Effector memory CD4-positive, alpha-beta T cell (primary cell): ENCODE measurements around the gene ARHGEF17.
A peak's percentile ranks its signal among the peaks of the same experiment; 100 is the strongest.

Source experiments
- DNase-seq, 3 donors: peaks; one replicate each; pipeline ENCODE4 v3.0.0-alpha.2; 2020
- H3K27ac ChIP-seq: 2 replicates; pipeline ENCODE4 v1.7.0; 2013; ENCODE audit warnings: mild to moderate bottlenecking, low read length, moderate library complexity; ENCODE audit not compliant: insufficient read depth, poor library complexity, severe bottlenecking
- H3K27me3 ChIP-seq: replicated peaks from 2 replicates; pipeline ENCODE4 v1.7.0; 2013; ENCODE audit warnings: mild to moderate bottlenecking, low read length; ENCODE audit not compliant: insufficient read depth, control insufficient read depth, poor library complexity, severe bottlenecking
- H3K36me3 ChIP-seq: 2 replicates; pipeline ENCODE4 v1.7.0; 2013; ENCODE audit warnings: mild to moderate bottlenecking, low read length, moderate library complexity; ENCODE audit not compliant: control insufficient read depth, insufficient read depth
- H3K4me1 ChIP-seq: 2 replicates; pipeline ENCODE4 v1.7.0; 2013; ENCODE audit warnings: low read length, mild to moderate bottlenecking; ENCODE audit not compliant: control insufficient read depth, insufficient read depth, poor library complexity, severe bottlenecking
- H3K4me3 ChIP-seq: 2 replicates; pipeline ENCODE4 v1.7.0; 2013; ENCODE audit warnings: low read length, low read depth, mild to moderate bottlenecking; ENCODE audit not compliant: insufficient read depth, poor library complexity, severe bottlenecking
- H3K9me3 ChIP-seq: 2 replicates; pipeline ENCODE4 v1.7.0; 2013; ENCODE audit warnings: mild to moderate bottlenecking, low read length, moderate library complexity; ENCODE audit not compliant: control insufficient read depth

The ARHGEF17 gene

DNA sequence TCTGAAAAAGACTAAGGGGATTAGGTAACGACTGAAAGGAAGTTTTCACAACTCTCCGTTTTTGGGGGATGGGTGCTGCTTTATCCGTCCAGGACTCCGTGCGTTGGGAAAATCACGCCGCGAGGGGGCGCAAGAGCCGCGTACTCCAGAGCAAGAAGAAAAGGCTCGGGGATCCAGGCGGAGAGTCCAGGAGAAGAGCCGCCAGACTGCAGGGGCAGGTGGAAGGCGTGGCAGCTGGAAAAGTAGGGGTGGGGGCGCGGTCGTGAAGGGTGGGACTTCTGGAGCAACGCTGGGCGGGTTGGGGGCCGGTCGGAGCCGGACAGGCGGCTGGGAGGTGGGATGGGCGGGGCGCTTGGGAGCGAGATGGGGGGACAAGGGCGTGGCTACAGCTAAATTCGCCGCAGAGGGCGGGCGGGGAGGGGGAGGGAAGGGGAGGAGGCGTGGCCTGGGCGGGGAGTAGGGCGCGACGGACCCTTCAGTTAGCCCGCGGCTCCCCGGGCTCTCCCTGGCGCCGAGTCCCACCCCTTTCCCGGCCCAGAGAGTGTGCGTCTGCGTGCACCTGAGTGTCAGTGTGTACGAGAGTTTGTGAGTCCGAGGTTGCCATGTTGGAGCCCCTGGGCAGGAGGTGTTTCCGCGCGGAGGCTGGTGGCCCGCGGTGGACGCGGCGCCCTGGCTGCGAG lies 613 bp upstream of the ARHGEF17 start:
- Histone ChIP-seq H3K4me3 (peak overlapping the region; percentile 73), H3K4me1 (peaks cover 15% of the 10 kb centered on the region), H3K36me3 (no peaks in the 10 kb centered on the region), H3K27me3 (peaks cover 19% of the 10 kb centered on the region), H3K27ac (no peak overlapping the region), H3K9me3 (no peaks in the 10 kb centered on the region)
- DNase-seq: peak; percentile 69 to 79 (median 70)

DNA sequence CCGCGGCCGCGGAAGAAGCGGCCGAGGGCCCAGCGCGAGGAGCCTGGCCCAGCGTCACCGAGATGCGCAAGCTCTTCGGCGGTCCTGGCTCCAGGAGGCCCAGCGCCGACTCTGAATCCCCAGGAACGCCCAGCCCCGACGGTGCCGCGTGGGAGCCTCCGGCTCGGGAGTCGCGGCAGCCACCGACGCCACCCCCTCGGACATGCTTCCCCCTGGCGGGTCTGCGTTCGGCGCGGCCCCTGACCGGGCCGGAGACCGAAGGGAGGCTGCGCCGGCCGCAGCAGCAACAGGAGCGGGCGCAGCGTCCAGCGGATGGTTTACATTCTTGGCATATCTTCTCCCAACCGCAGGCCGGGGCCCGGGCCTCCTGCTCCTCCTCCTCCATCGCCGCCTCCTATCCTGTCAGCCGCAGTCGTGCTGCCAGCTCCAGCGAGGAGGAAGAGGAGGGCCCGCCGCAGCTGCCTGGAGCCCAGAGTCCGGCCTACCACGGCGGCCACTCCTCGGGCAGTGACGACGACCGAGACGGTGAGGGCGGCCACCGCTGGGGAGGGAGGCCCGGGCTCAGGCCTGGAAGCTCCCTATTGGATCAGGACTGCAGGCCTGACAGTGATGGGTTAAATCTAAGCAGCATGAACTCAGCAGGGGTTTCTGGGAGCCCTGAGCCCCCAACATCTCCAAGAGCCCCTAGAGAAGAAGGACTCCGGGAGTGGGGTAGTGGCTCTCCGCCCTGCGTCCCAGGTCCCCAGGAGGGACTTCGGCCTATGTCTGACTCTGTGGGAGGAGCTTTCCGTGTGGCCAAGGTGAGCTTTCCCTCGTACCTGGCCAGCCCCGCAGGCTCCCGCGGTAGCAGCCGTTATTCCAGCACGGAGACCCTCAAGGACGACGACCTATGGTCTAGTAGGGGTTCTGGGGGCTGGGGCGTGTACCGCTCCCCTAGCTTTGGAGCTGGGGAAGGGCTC lies 1.2 kb downstream of the ARHGEF17 start:
- H3K9me3 ChIP-seq: no peaks in the 10 kb centered on the region
- peaks cover 19% of the 10 kb centered on the region for H3K27me3 ChIP-seq
- H3K4me3 ChIP-seq: peak overlapping the region; percentile 4
- no peaks in the 10 kb centered on the region for H3K36me3 ChIP-seq
- DNase-seq: no peak
- peaks cover 15% of the 10 kb centered on the region for H3K4me1 ChIP-seq
- H3K27ac ChIP-seq: no peak overlapping the region

DNA sequence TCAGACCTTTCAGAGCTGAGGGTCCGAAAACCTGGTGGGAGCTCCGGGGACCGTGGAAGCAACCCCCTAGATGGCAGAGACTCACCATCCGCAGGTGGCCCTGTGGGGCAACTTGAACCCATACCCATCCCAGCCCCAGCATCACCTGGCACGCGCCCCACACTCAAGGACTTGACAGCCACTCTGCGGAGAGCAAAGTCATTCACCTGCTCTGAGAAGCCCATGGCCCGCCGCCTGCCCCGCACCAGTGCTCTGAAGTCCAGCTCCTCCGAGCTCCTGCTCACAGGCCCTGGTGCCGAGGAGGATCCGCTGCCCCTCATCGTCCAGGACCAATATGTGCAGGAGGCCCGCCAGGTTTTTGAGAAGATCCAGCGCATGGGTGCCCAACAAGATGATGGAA lies 2.0 kb downstream of the ARHGEF17 start:
- Histone ChIP-seq H3K27ac (no peak overlapping the region), H3K36me3 (no peaks in the 10 kb centered on the region), H3K4me1 (peaks cover 15% of the 10 kb centered on the region), H3K9me3 (no peaks in the 10 kb centered on the region), H3K4me3 (no peak overlapping the region), H3K27me3 (peaks cover 19% of the 10 kb centered on the region)
- DNase-seq: no peak

DNA sequence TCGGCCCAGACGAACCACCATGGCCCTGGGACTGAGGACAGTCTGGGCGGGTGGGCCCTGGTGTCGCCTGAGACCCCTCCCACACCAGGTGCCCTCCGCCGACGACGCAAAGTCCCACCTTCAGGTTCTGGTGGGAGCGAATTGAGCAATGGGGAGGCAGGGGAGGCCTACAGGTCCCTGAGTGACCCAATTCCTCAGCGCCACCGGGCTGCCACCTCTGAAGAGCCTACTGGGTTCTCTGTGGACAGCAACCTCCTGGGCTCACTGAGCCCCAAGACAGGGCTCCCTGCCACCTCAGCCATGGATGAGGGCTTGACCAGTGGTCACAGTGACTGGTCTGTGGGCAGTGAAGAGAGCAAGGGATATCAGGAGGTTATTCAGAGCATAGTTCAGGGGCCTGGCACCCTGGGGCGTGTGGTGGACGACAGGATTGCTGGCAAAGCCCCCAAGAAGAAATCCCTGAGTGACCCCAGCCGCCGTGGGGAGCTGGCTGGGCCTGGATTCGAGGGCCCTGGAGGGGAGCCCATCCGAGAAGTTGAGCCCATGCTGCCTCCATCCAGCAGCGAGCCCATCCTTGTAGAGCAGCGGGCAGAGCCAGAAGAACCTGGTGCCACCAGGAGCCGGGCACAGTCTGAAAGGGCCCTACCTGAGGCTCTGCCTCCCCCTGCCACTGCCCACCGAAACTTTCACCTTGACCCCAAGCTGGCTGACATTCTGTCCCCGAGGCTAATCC lies 2.8 kb downstream of the ARHGEF17 start:
- Histone ChIP-seq H3K27ac (no peak overlapping the region), H3K4me3 (no peak overlapping the region), H3K9me3 (no peaks in the 10 kb centered on the region), H3K4me1 (peaks cover 15% of the 10 kb centered on the region), H3K36me3 (no peaks in the 10 kb centered on the region), H3K27me3 (peaks cover 19% of the 10 kb centered on the region)
- DNase-seq: no peak

DNA sequence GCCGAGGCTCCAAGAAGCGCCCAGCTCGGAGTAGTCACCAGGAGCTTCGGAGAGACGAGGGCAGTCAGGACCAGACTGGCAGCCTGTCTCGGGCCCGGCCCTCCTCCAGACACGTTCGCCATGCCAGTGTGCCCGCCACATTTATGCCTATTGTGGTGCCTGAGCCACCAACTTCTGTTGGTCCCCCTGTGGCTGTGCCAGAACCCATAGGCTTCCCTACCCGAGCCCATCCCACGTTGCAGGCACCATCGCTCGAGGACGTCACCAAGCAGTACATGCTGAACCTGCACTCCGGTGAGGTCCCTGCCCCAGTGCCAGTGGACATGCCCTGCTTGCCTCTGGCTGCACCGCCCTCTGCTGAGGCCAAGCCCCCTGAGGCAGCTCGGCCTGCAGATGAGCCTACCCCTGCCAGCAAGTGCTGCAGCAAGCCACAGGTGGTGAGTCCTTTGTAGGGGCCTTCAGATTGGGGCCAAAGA lies 3.4 kb downstream of the ARHGEF17 start:
- H3K9me3 ChIP-seq: no peaks in the 10 kb centered on the region
- no peak for DNase-seq
- H3K27ac ChIP-seq: no peak overlapping the region
- no peak overlapping the region for H3K4me3 ChIP-seq
- H3K36me3 ChIP-seq: no peaks in the 10 kb centered on the region
- peaks cover 15% of the 10 kb centered on the region for H3K4me1 ChIP-seq
- H3K27me3 ChIP-seq: peaks cover 19% of the 10 kb centered on the region

DNA sequence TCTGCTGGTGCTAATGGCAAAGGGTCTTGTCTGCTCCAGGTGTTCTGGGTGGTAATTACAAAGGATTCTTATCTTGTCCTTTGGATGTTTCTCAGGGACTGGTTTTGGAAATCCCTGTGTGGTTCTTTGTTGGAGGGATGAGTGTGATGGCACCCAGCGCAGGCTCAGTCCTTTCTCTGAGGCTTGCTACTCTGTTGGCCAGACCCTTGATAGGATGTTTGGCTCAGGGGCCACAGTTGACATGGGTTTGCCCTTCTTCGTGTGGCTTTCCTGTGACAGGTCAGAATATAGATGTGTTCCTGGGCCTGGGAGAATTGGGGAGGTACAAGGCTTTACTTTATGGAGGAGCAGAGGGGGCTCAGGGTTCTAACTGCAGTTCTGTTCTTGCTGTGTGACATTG lies 4.0 kb downstream of the ARHGEF17 start:
- H3K4me3 ChIP-seq: no peak overlapping the region
- H3K9me3 ChIP-seq: no peaks in the 10 kb centered on the region
- H3K27me3 ChIP-seq: peaks cover 19% of the 10 kb centered on the region
- peaks cover 15% of the 10 kb centered on the region for H3K4me1 ChIP-seq
- H3K36me3 ChIP-seq: no peaks in the 10 kb centered on the region
- no peak overlapping the region for H3K27ac ChIP-seq
- no peak for DNase-seq

DNA sequence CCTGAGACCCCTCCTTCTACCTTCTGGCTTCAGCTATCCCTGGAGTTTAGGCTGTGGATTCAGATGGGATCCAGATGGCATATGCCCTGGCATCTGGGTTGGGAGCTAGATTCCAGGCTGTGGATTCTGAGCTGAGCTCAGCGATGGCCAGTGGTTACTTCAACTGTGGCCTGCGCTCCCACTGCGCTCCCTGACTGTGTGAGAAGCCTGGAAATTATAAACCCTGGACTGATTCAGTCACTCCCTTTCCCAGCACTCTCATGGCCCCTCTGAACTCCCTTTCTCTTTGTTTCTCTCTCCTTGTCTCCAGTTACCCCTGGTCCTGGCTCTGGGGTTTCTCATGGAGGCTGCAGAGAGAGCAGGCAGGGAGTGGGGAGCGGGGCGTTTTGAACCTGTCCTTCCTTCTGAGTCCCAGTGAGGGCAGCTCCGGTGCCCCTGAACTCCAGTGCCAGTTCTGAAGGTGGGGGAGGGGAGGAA lies 4.8 kb downstream of the ARHGEF17 start:
- Histone ChIP-seq H3K4me3 (no peak overlapping the region), H3K36me3 (no peaks in the 10 kb centered on the region), H3K4me1 (peaks cover 12% of the 10 kb centered on the region), H3K27ac (no peak overlapping the region), H3K27me3 (peaks cover 16% of the 10 kb centered on the region), H3K9me3 (no peaks in the 10 kb centered on the region)
- DNase-seq: no peak

DNA sequence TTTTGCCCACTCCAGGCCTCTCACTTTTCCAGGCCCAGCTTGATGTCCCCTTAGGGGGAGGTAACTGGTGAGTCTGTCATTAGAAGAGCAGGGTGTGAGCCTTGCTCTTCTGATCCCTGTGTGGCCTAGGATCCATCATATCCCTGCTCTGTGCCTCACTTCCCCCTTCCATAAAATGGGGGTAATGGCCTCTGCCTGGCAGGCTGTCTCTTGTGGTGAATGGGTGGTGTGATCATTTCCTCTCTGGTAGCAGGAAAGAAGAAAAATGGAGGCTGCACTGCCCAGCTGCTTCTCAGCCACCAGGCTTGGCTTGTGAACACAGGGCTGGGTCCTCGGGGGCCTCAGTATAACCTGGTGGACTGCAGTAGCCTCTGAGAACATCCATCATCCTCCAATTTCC lies 5.6 kb downstream of the ARHGEF17 start:
- no peaks in the 10 kb centered on the region for H3K9me3 ChIP-seq
- peaks cover 4% of the 10 kb centered on the region for H3K4me1 ChIP-seq
- no peak overlapping the region for H3K4me3 ChIP-seq
- no peaks in the 10 kb centered on the region for H3K36me3 ChIP-seq
- H3K27me3 ChIP-seq: peaks cover 9% of the 10 kb centered on the region
- H3K27ac ChIP-seq: no peak overlapping the region
- DNase-seq: no peak

DNA sequence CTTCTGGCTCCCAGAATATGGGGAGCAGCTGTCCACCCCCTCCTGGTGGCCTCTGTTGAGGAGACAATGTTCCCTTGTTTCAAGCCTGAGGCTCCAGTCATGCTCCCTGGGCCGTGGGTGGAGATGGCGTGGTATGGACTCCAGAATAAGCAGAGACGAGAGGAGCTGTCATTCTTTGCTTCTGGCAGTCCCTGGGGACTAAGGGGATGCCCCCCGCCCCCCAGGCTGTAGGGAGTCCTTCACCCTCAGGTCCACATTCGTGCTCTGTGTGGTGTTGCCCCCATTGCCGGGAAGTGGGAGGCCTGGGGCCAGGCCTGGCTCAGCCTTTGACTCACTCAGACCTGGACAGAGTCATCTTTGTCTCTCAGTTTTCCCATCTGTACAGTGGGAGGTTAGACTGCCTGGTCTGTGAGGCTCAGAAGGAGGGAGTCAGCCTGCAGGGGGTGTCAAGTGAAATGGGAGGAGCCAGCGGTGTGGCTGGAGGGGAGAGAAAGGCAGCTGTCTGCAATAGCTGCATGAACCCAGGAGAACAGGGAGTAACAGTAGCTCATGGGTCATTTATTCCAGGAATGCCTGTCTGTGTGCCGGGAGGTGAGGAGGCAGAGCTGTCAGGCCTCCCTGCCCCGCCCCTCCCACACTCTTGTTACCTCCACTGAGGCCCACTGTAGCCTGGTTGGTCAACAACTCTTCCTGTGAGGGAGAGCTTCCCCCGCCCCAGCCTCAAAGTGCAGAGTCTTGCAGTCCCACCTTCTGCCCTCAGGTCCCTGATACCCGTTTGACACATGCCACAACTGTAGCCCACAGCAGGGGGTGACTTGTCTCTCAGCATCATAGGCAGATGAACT lies 6.3 kb downstream of the ARHGEF17 start:
- no peaks in the 10 kb centered on the region for H3K9me3 ChIP-seq
- H3K27ac ChIP-seq: no peak overlapping the region
- no peaks in the 10 kb centered on the region for H3K4me1 ChIP-seq
- no peaks in the 10 kb centered on the region for H3K36me3 ChIP-seq
- peaks cover 2% of the 10 kb centered on the region for H3K27me3 ChIP-seq
- DNase-seq: no peak
- H3K4me3 ChIP-seq: no peak overlapping the region
